HL-60 (cell line): ENCODE results near the gene GPD1L.

Experiments
- CTCF ChIP-seq: IDR thresholded peaks from one replicate; pipeline ENCODE4 v1.5.1; 2011; ENCODE audit warnings: low read length, control low read depth, inconsistent platforms; ENCODE audit not compliant: insufficient read depth
- GABPA ChIP-seq: IDR thresholded peaks from 2 replicates; pipeline ENCODE4 v1.6.1; 2012; ENCODE audit warnings: low read depth
- POLR2AphosphoS5 ChIP-seq: IDR thresholded peaks from 2 replicates; pipeline ENCODE4 v1.6.1; 2012; ENCODE audit warnings: low read depth
- SPI1 ChIP-seq: IDR thresholded peaks from 2 replicates; pipeline ENCODE4 v1.6.1; 2012; ENCODE audit warnings: low read depth, mild to moderate bottlenecking, borderline replicate concordance

GRCh38 chr3:32118215-32118614 lies 11.8 kb downstream of the GPD1L start:
- TF ChIP-seq CTCF (no peak), POLR2AphosphoS5 (no peak), GABPA (no peak), SPI1 (no peak)
